ENCODE measurements around the gene CR1.
"Not testable (repeated sequence)": the region's sequence is repeated elsewhere in the genome, so short reads cannot be mapped to it uniquely, and the experiment has no call there.

Gene CR1

DNA sequence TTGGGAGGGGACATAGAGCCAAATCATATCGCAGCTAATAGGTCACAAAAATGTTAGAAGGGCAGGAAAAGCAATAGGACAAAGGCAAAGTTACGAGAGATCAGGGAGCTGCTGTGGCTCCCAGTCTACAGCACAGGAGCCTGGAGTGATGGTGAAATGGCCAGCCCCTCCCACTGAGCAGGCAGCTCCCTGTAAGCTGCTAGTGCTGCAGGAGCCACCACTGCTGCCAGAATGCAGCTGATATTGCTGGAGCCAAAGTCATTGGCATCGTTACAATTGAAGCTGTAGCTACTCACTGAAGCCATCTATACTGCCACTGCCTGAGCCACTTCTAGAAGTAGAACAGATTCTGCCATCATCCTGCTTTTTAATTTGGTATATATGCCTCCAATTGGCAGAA is 29.3 kb downstream of the CR1 start:
- not testable (repeated sequence) for H3K36me3 ChIP-seq (ENCODE audit: control insufficient read depth in 1 of 2, insufficient read depth in 2 of 2, low read length in 2 of 2); H3K27me3 ChIP-seq (ENCODE audit: control insufficient read depth in 1 of 2, insufficient read depth in 2 of 2, low read length in 2 of 2); H3K9ac ChIP-seq (ENCODE audit: low read depth in 1 of 2, low read length in 2 of 2); H3K4me3 ChIP-seq (ENCODE audit: low read depth in 1 of 2, low read length in 2 of 2); H3K9me3 ChIP-seq (ENCODE audit: control insufficient read depth in 1 of 2, low read length in 2 of 2); H3K27ac ChIP-seq (ENCODE audit: low read depth, low read length); H3K4me1 ChIP-seq (ENCODE audit: control insufficient read depth in 1 of 2, insufficient read depth in 2 of 2, low read length in 2 of 2)

DNA sequence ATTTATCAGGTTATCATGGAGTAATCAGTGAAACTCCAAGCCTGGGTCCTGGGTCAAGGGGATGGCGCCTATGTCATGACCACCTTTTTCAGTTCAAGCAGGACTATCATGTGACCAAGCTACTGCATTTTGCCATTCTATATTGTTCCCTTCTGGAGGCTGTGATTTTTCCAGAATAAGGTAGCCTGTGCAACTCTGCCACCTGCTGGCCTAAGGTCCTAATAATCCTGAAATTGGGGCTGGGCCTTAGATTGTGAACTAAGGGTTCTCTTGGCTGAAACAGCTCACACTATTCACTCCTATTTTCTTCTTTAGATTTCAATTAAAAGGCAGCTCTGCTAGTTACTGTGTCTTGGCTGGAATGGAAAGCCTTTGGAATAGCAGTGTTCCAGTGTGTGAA is 32.4 kb downstream of the CR1 start:
- H3K4me1 ChIP-seq (ENCODE audit: control insufficient read depth in 1 of 2, insufficient read depth in 2 of 2, low read length in 2 of 2); H3K4me3 ChIP-seq (ENCODE audit: low read depth in 1 of 2, low read length in 2 of 2); H3K9ac ChIP-seq (ENCODE audit: low read depth in 1 of 2, low read length in 2 of 2); H3K27me3 ChIP-seq (ENCODE audit: control insufficient read depth in 1 of 2, insufficient read depth in 2 of 2, low read length in 2 of 2); H3K9me3 ChIP-seq (ENCODE audit: control insufficient read depth in 1 of 2, low read length in 2 of 2); H3K36me3 ChIP-seq (ENCODE audit: control insufficient read depth in 1 of 2, insufficient read depth in 2 of 2, low read length in 2 of 2); H3K27ac ChIP-seq (ENCODE audit: low read depth, low read length): not testable (repeated sequence)

DNA sequence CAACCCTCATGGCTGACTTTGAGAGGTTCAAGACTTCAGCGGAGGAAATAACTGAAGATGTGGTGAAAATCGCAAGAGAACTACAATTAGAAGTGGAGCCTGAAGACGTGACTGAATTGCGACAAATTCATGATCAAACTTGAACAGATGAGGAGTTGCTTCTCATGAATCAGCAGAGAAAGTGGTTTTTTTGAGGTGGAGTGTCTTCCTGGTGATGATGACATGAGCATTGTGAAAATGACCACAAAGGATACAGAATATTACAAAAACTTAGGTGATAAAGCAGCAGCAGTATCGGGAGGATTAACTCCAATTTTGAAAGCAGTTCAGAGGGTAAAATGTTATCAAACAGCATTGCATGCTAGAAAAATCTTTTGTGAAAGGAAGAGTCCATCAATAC is 40.3 kb downstream of the CR1 start:
- H3K4me1 ChIP-seq (ENCODE audit: control insufficient read depth in 1 of 2, insufficient read depth in 2 of 2, low read length in 2 of 2); H3K36me3 ChIP-seq (ENCODE audit: control insufficient read depth in 1 of 2, insufficient read depth in 2 of 2, low read length in 2 of 2); H3K9me3 ChIP-seq (ENCODE audit: control insufficient read depth in 1 of 2, low read length in 2 of 2); H3K9ac ChIP-seq (ENCODE audit: low read depth in 1 of 2, low read length in 2 of 2); H3K27me3 ChIP-seq (ENCODE audit: control insufficient read depth in 1 of 2, insufficient read depth in 2 of 2, low read length in 2 of 2); H3K4me3 ChIP-seq (ENCODE audit: low read depth in 1 of 2, low read length in 2 of 2); H3K27ac ChIP-seq (ENCODE audit: low read depth, low read length): not testable (repeated sequence)

DNA sequence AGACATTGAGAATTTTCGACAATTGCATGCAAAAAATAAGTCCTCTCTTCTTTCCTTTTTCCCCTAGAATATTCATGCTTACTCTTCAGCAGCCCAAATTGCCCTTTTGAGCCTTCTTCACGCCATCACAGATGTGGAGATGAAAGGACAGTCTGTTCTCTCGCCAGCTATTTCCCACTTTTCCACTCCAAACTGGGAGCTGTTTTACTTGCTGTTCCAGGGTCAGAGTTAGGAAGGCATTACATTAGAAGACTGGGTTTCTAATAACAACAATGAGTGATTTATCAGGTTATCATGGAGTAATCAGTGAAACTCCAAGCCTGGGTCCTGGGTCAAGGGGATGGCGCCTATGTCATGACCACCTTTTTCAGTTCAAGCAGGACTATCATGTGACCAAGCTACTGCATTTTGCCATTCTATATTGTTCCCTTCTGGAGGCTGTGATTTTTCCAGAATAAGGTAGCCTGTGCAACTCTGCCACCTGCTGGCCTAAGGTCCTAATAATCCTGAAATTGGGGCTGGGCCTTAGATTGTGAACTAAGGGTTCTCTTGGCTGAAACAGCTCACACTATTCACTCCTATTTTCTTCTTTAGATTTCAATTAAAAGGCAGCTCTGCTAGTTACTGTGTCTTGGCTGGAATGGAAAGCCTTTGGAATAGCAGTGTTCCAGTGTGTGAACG is 50.9 kb downstream of the CR1 start:
- H3K4me3 ChIP-seq (ENCODE audit: low read depth in 1 of 2, low read length in 2 of 2); H3K9me3 ChIP-seq (ENCODE audit: control insufficient read depth in 1 of 2, low read length in 2 of 2): not testable (repeated sequence)

DNA sequence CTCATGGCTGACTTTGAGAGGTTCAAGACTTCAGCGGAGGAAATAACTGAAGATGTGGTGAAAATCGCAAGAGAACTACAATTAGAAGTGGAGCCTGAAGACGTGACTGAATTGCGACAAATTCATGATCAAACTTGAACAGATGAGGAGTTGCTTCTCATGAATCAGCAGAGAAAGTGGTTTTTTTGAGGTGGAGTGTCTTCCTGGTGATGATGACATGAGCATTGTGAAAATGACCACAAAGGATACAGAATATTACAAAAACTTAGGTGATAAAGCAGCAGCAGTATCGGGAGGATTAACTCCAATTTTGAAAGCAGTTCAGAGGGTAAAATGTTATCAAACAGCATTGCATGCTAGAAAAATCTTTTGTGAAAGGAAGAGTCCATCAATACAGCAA is 58.9 kb downstream of the CR1 start:
- H3K27me3 ChIP-seq (ENCODE audit: control insufficient read depth in 1 of 2, insufficient read depth in 2 of 2, low read length in 2 of 2); H3K9ac ChIP-seq (ENCODE audit: low read depth in 1 of 2, low read length in 2 of 2); H3K4me1 ChIP-seq (ENCODE audit: control insufficient read depth in 1 of 2, insufficient read depth in 2 of 2, low read length in 2 of 2); H3K36me3 ChIP-seq (ENCODE audit: control insufficient read depth in 1 of 2, insufficient read depth in 2 of 2, low read length in 2 of 2); H3K9me3 ChIP-seq (ENCODE audit: control insufficient read depth in 1 of 2, low read length in 2 of 2); H3K27ac ChIP-seq (ENCODE audit: low read depth, low read length); H3K4me3 ChIP-seq (ENCODE audit: low read depth in 1 of 2, low read length in 2 of 2): not testable (repeated sequence)

More for the DNA sequence above, 50.9 kb downstream of the CR1 start:
- not testable (repeated sequence) for H3K27ac ChIP-seq (ENCODE audit: low read depth, low read length); H3K4me1 ChIP-seq (ENCODE audit: control insufficient read depth in 1 of 2, insufficient read depth in 2 of 2, low read length in 2 of 2); H3K36me3 ChIP-seq (ENCODE audit: control insufficient read depth in 1 of 2, insufficient read depth in 2 of 2, low read length in 2 of 2); H3K27me3 ChIP-seq (ENCODE audit: control insufficient read depth in 1 of 2, insufficient read depth in 2 of 2, low read length in 2 of 2); H3K9ac ChIP-seq (ENCODE audit: low read depth in 1 of 2, low read length in 2 of 2)

DNA sequence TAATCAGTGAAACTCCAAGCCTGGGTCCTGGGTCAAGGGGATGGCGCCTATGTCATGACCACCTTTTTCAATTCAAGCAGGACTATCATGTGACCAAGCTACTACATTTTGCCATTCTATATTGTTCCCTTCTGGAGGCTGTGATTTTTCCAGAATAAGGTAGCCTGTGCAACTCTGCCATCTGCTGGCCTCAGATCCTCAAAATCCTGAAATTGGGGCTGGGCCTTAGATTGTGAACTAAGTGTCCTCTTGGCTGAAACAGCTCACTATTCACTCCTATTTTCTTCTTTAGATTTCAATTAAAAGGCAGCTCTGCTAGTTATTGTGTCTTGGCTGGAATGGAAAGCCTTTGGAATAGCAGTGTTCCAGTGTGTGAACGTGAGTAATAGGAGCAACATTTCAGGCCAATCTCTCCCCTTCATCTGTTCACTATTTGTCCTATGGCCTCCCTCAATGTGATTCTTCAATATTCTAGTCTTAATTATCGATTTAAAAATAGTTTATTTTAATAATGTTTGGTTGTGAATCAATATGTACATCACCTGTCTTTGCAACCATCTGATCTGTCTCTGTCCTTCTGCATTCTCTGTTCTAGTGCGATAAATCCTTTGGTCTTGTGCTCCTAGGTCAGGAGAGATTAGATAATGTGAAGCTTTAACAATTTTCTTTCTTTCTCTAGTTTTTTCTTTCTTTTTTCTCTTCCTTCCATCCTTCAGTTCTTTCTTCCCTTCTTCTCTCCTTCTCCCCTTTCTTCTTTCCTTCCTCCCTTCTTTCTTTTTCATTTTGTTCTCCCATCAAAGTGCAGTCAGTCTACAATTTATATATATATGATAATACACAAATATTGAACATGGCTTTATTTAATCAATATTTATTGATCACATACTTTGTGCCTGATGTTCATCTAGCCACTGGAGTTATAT is 69.8 kb downstream of the CR1 start:
- Histone ChIP-seq H3K36me3 (ENCODE audit: control insufficient read depth in 1 of 2, insufficient read depth in 2 of 2, low read length in 2 of 2) (no peaks in the 10 kb centered on the region), H3K27ac (ENCODE audit: low read depth, low read length) (no peak overlapping the region), H3K9me3 (ENCODE audit: control insufficient read depth in 1 of 2, low read length in 2 of 2) (no peaks in the 10 kb centered on the region), H3K4me1 (ENCODE audit: control insufficient read depth in 1 of 2, insufficient read depth in 2 of 2, low read length in 2 of 2) (no peaks in the 10 kb centered on the region), H3K27me3 (ENCODE audit: control insufficient read depth in 1 of 2, insufficient read depth in 2 of 2, low read length in 2 of 2) (no peaks in the 10 kb centered on the region), H3K4me3 (ENCODE audit: low read depth in 1 of 2, low read length in 2 of 2) (no peak overlapping the region), H3K9ac (ENCODE audit: low read depth in 1 of 2, low read length in 2 of 2) (no peak overlapping the region)

DNA sequence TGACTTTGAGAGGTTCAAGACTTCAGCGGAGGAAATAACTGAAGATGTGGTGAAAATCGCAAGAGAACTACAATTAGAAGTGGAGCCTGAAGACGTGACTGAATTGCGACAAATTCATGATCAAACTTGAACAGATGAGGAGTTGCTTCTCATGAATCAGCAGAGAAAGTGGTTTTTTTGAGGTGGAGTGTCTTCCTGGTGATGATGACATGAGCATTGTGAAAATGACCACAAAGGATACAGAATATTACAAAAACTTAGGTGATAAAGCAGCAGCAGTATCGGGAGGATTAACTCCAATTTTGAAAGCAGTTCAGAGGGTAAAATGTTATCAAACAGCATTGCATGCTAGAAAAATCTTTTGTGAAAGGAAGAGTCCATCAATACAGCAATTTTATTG is 76.0 kb downstream of the CR1 start:
- not testable (repeated sequence) for H3K27me3 ChIP-seq (ENCODE audit: control insufficient read depth in 1 of 2, insufficient read depth in 2 of 2, low read length in 2 of 2); H3K36me3 ChIP-seq (ENCODE audit: control insufficient read depth in 1 of 2, insufficient read depth in 2 of 2, low read length in 2 of 2)

DNA sequence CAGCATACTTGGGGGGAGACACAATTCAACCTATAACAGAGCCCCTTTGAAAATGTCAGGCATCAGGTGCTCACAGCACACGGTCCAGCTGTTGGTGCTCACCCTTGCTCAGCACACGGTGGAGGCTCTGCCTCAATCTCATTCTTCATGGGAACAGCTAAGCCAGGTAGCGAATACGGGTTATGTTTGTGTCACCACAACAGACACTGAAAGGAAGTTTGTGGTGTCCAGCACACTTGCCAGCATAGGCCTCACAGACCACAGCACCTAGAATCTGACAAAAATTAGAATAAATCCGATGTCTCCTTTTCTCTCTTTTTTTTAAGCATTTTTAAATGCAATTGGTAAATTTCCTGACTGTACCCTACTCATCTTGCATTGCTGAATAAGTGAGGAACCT is 77.1 kb downstream of the CR1 start:
- not testable (repeated sequence) for H3K4me1 ChIP-seq (ENCODE audit: control insufficient read depth in 1 of 2, insufficient read depth in 2 of 2, low read length in 2 of 2); H3K4me3 ChIP-seq (ENCODE audit: low read depth in 1 of 2, low read length in 2 of 2); H3K9me3 ChIP-seq (ENCODE audit: control insufficient read depth in 1 of 2, low read length in 2 of 2); H3K36me3 ChIP-seq (ENCODE audit: control insufficient read depth in 1 of 2, insufficient read depth in 2 of 2, low read length in 2 of 2); H3K27me3 ChIP-seq (ENCODE audit: control insufficient read depth in 1 of 2, insufficient read depth in 2 of 2, low read length in 2 of 2); H3K9ac ChIP-seq (ENCODE audit: low read depth in 1 of 2, low read length in 2 of 2); H3K27ac ChIP-seq (ENCODE audit: low read depth, low read length)

More for the DNA sequence above, 76.0 kb downstream of the CR1 start:
- H3K4me1 ChIP-seq (ENCODE audit: control insufficient read depth in 1 of 2, insufficient read depth in 2 of 2, low read length in 2 of 2); H3K9me3 ChIP-seq (ENCODE audit: control insufficient read depth in 1 of 2, low read length in 2 of 2); H3K9ac ChIP-seq (ENCODE audit: low read depth in 1 of 2, low read length in 2 of 2); H3K27ac ChIP-seq (ENCODE audit: low read depth, low read length); H3K4me3 ChIP-seq (ENCODE audit: low read depth in 1 of 2, low read length in 2 of 2): not testable (repeated sequence)

DNA sequence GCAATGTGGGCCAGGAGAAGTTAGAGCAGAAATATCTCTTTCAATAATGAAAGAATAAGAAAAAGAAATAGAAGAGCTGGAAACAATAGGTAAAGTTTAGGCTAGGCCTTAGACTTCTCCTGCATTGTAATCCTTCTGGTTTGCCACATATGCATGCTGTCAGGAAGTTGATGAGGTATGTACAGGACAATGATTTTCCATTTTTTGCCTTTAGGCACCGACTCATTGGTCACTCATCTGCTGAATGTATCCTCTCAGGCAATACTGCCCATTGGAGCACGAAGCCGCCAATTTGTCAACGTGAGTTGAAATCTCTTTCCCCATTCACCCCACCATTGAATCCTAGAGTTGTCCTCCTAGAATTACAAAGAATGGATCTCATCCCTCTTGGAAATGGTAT is 79.4 kb downstream of the CR1 start:
- H3K9me3 ChIP-seq (ENCODE audit: control insufficient read depth in 1 of 2, low read length in 2 of 2); H3K36me3 ChIP-seq (ENCODE audit: control insufficient read depth in 1 of 2, insufficient read depth in 2 of 2, low read length in 2 of 2); H3K27me3 ChIP-seq (ENCODE audit: control insufficient read depth in 1 of 2, insufficient read depth in 2 of 2, low read length in 2 of 2); H3K4me1 ChIP-seq (ENCODE audit: control insufficient read depth in 1 of 2, insufficient read depth in 2 of 2, low read length in 2 of 2); H3K9ac ChIP-seq (ENCODE audit: low read depth in 1 of 2, low read length in 2 of 2); H3K27ac ChIP-seq (ENCODE audit: low read depth, low read length); H3K4me3 ChIP-seq (ENCODE audit: low read depth in 1 of 2, low read length in 2 of 2): not testable (repeated sequence)

DNA sequence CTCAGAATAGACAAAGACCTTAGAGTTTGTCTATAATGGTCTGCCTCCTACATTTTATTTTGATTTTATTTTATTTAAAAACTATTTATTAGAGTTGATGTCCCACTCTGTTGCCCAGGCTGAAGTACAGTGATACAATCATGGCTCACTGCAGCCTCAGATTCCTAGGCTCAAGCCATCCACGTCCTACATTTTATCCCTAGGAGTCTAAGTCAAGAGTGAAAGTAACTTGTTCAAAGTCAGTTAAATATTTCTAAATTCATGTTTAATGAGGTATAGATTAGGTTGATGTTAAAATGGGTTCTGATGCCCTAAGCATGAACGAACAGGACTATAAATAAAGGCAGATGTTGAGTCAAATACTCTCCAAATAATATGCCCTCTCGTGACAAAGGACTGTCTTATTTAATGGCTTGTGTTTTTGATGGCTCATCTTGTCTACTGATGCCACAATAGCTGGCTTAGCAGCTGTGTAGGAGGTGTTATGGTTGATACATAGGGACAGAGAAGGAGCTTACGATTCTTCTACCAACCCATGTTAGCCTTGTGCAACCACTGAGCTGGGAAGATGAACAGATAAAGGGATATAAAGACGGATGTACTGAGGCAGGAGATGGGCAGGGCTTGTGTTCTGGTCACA is 83.0 kb downstream of the CR1 start:
- Histone ChIP-seq H3K9me3 (ENCODE audit: control insufficient read depth in 1 of 2, low read length in 2 of 2) (no peaks in the 10 kb centered on the region), H3K36me3 (ENCODE audit: control insufficient read depth in 1 of 2, insufficient read depth in 2 of 2, low read length in 2 of 2) (no peaks in the 10 kb centered on the region), H3K27me3 (ENCODE audit: control insufficient read depth in 1 of 2, insufficient read depth in 2 of 2, low read length in 2 of 2) (peaks cover 0 to 6% of the 10 kb centered on the region in 2 donors), H3K27ac (ENCODE audit: low read depth, low read length) (no peak overlapping the region), H3K4me3 (ENCODE audit: low read depth in 1 of 2, low read length in 2 of 2) (no peak overlapping the region), H3K4me1 (ENCODE audit: control insufficient read depth in 1 of 2, insufficient read depth in 2 of 2, low read length in 2 of 2) (no peaks in the 10 kb centered on the region), H3K9ac (ENCODE audit: low read depth in 1 of 2, low read length in 2 of 2) (no peak overlapping the region)

Measured in duodenal mucosa (tissue), 2 donors.